Thyroid gland (tissue), 4 donors: ENCODE data around the gene ASB7.

Experiments used
- POLR2A ChIP-seq, 2 donors: fragments of 450-650 bp; IDR thresholded peaks; one replicate each; pipeline ENCODE4 v1.6.1; 2017; ENCODE audit warnings: antibody characterized with exemption in 2 of 2, mild to moderate bottlenecking in 2 of 2, moderate library complexity in 1 of 2
- TF ChIP-seq, protein P1 (sequence below), 6 experiments: fragments of 200-600 bp in 3 of 6; fragments of 450-650 bp in 3 of 6; sonication (generic) in 3 of 6; IDR thresholded peaks; one replicate each; pipeline ENCODE4 v1.5.1; 2016 to 2019; ENCODE audit warnings: antibody characterized with exemption in 6 of 6, mild to moderate bottlenecking in 2 of 6, inconsistent platforms in 1 of 6, moderate library complexity in 1 of 6

DNA sequence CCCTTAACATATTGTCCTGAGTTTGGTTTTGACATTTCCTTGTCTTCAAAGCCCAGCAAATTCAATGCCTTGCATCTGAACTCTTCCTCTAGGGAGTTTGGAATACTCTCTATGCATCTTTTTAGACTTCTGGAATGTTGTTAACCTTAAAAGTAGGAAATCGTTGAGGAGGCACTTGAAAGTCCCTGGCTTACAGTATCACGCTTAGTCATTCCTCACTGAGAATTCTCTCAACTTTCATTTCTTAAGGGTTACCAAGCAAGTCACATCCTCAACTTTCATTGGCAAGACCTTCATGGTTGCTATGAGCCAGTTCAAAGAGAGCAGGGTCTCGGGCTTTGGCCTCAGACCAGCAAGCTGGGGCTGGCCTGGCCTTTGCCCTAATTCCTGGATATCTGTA is 89.9 kb downstream of the ASB7 start:
- TF ChIP-seq, protein P1, sequence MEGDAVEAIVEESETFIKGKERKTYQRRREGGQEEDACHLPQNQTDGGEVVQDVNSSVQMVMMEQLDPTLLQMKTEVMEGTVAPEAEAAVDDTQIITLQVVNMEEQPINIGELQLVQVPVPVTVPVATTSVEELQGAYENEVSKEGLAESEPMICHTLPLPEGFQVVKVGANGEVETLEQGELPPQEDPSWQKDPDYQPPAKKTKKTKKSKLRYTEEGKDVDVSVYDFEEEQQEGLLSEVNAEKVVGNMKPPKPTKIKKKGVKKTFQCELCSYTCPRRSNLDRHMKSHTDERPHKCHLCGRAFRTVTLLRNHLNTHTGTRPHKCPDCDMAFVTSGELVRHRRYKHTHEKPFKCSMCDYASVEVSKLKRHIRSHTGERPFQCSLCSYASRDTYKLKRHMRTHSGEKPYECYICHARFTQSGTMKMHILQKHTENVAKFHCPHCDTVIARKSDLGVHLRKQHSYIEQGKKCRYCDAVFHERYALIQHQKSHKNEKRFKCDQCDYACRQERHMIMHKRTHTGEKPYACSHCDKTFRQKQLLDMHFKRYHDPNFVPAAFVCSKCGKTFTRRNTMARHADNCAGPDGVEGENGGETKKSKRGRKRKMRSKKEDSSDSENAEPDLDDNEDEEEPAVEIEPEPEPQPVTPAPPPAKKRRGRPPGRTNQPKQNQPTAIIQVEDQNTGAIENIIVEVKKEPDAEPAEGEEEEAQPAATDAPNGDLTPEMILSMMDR (IDR thresholded peaks at IDR 0.05), result no peak
- TF ChIP-seq POLR2A (IDR thresholded peaks at IDR 0.05), result no peak
